ENCODE measurements around the gene TSPAN13.

GRCh38 chr7:16795624-16796023 lies 42.1 kb downstream of the TSPAN13 start:
- no peak for TF ChIP-seq CTCF (IDR thresholded peaks at IDR 0.05)
- TF ChIP-seq ZFX (IDR thresholded peaks at IDR 0.05; ENCODE audit: borderline replicate concordance) = no peak
